GM12878 (cell line): Measurements from ENCODE around the gene THSD8. TPM values are rescaled to one million over a fixed set of nuclear protein-coding genes. Genes with fewer than 3 reads are reported as not detected.

ENCODE experiments used
- ATAC-seq: fragments of 200-7000 bp; cut with Tn5 transposase; 3 replicates; pipeline ENCODE4 v1.9.1; 2020; ENCODE audit warnings: mild to moderate bottlenecking, moderate library complexity
- BruUV-seq: library from RNA; stranded (reverse); fragments of 400-500 nt; replicated peaks from 2 replicates; lab custom pipeline; 2021; lab: Mats Ljungman, UMichigan
- CTCF ChIA-PET: fragments of 300-600 bp; sonication (Branson Sonifier 250); formaldehyde crosslinking; extraction: SDS; loops from one replicate; lab custom pipeline; 2021; ENCODE audit warnings: inconsistent platforms; lab: Yijun Ruan, JAX
- POLR2A ChIA-PET: fragments of 350-600 bp; formaldehyde crosslinking; extraction: SDS; loops from one replicate; lab custom pipeline; 2021; ENCODE audit warnings: inconsistent platforms; lab: Charles Lee
- RAD21 ChIA-PET: fragments of 300-600 bp; sonication (Branson Sonifier 250); formaldehyde crosslinking; loops from one replicate; lab custom pipeline; 2023; ENCODE audit warnings: antibody characterized with exemption; ENCODE audit not compliant: unreplicated experiment; lab: Charles Lee
- SMC1A ChIA-PET: fragments of 300-600 bp; sonication (Branson Sonifier 250); formaldehyde crosslinking; loops from one replicate; lab custom pipeline; 2023; ENCODE audit not compliant: unreplicated experiment, uncharacterized antibody; lab: Charles Lee
- DNase-seq: peaks from one replicate; pipeline ENCODE4 v3.0.0-alpha.2; 2011; ENCODE audit warnings: low read depth, low spot score
- FAIRE-seq: peaks from 3 replicates; lab custom pipeline; 2011; peaks lifted over from hg19 to GRCh38; lab: Jason Lieb, UNC
- H2AFZ ChIP-seq: 2 replicates; pipeline ENCODE4 v1.6.0; 2011; ENCODE audit warnings: low read depth, low read length, control low read depth; ENCODE audit not compliant: control insufficient read depth
- H3K27ac ChIP-seq: 2 replicates; pipeline ENCODE4 v1.5.1; 2011; ENCODE audit warnings: control low read depth; ENCODE audit not compliant: control insufficient read depth, insufficient read depth
- H3K27me3 ChIP-seq, 2 experiments: replicated peaks in 1 of 2; 2 replicates each; pipeline versions ENCODE4 v1.6.0 to v1.6.1; 2011; ENCODE audit warnings: low read length in 1 of 2; ENCODE audit not compliant: control insufficient read depth in 2 of 2, insufficient read depth in 2 of 2
- H3K36me3 ChIP-seq, 2 experiments: 2 replicates each; pipeline ENCODE4 v1.5.1; 2011; ENCODE audit warnings: low read length in 1 of 2; ENCODE audit not compliant: control insufficient read depth in 2 of 2, insufficient read depth in 2 of 2
- H3K4me1 ChIP-seq: 2 replicates; pipeline ENCODE4 v1.6.1; 2011; ENCODE audit warnings: mild to moderate bottlenecking, low read length, moderate library complexity, mixed read lengths; ENCODE audit not compliant: control insufficient read depth, insufficient read depth
- H3K4me2 ChIP-seq: 2 replicates; pipeline ENCODE4 v1.6.0; 2011; ENCODE audit warnings: control low read depth; ENCODE audit not compliant: control insufficient read depth, insufficient read depth
- H3K4me3 ChIP-seq: fragments of 200-600 bp; sonication (generic); 2 replicates; pipeline ENCODE4 v1.5.1; 2016
- H3K79me2 ChIP-seq: 2 replicates; pipeline ENCODE4 v1.6.0; 2011; ENCODE audit warnings: low read length; ENCODE audit not compliant: control insufficient read depth, insufficient read depth
- H3K9ac ChIP-seq: 2 replicates; pipeline ENCODE4 v1.8.0; 2011; ENCODE audit warnings: low read length, control low read depth, mixed read lengths; ENCODE audit not compliant: control insufficient read depth, insufficient read depth
- H3K9me3 ChIP-seq: replicated peaks from 3 replicates; pipeline ENCODE4 v1.5.1; 2011; ENCODE audit warnings: mild to moderate bottlenecking, low read length; ENCODE audit not compliant: control insufficient read depth, insufficient read depth
- H4K20me1 ChIP-seq: 2 replicates; pipeline ENCODE4 v1.6.0; 2011; ENCODE audit not compliant: control insufficient read depth, insufficient read depth
- ASH2L ChIP-seq: fragments of 300-600, 200-600 bp; sonication (generic); IDR thresholded peaks from 2 replicates; pipeline ENCODE4 v1.6.1; 2017; ENCODE audit warnings: low read depth, mild to moderate bottlenecking, borderline replicate concordance
- BACH1 ChIP-seq: fragments of 450-650 bp; IDR thresholded peaks from 2 replicates; pipeline ENCODE4 v1.6.1; 2017; ENCODE audit warnings: mild to moderate bottlenecking, borderline replicate concordance
- CBFB ChIP-seq: IDR thresholded peaks from 2 replicates; pipeline ENCODE4 v1.6.1; 2016; ENCODE audit warnings: antibody characterized with exemption, low read depth
- CEBPB ChIP-seq, 2 experiments: fragments of 150-350 bp in 1 of 2; IDR thresholded peaks; 2 replicates each; pipeline ENCODE4 v1.6.1; 2012 to 2014; ENCODE audit warnings: low read depth in 2 of 2, low read length in 2 of 2, borderline replicate concordance in 1 of 2, inconsistent platforms in 1 of 2
- GATAD2B ChIP-seq: fragments of 450-650 bp; conservative IDR thresholded peaks from 2 replicates; pipeline ENCODE4 v1.6.1; 2017; ENCODE audit warnings: low read depth, mild to moderate bottlenecking, moderate library complexity
- IRF5 ChIP-seq: fragments of 450-650 bp; IDR thresholded peaks from 2 replicates; pipeline ENCODE4 v1.6.1; 2017; ENCODE audit warnings: borderline replicate concordance
- MLLT1 ChIP-seq: fragments of 450-650 bp; IDR thresholded peaks from 2 replicates; pipeline ENCODE4 v1.6.1; 2016; ENCODE audit warnings: mild to moderate bottlenecking
- MTA3 ChIP-seq: IDR thresholded peaks from 2 replicates; pipeline ENCODE4 v1.6.1; 2012; ENCODE audit warnings: low read length, inconsistent platforms, borderline replicate concordance
- NR2F1 ChIP-seq: fragments of 450-650 bp; conservative IDR thresholded peaks from 2 replicates; pipeline ENCODE4 v1.6.1; 2017; ENCODE audit warnings: mild to moderate bottlenecking
- RB1 ChIP-seq: fragments of 450-650 bp; formaldehyde crosslinking; IDR thresholded peaks from 2 replicates; pipeline ENCODE4 v1.6.1; 2017; ENCODE audit warnings: mild to moderate bottlenecking, borderline replicate concordance
- RELB ChIP-seq: fragments of 450-650 bp; IDR thresholded peaks from 2 replicates; pipeline ENCODE4 v1.6.1; 2017; ENCODE audit warnings: low read depth, mild to moderate bottlenecking, moderate library complexity
- REST ChIP-seq: IDR thresholded peaks from 2 replicates; pipeline ENCODE4 v1.6.1; 2012; ENCODE audit warnings: mild to moderate bottlenecking, low read depth, low read length
- SMAD1 ChIP-seq: fragments of 450-650 bp; IDR thresholded peaks from 2 replicates; pipeline ENCODE4 v1.6.1; 2018; ENCODE audit warnings: mild to moderate bottlenecking, low read depth; ENCODE audit not compliant: partially characterized antibody
- SMAD5 ChIP-seq: IDR thresholded peaks from 2 replicates; pipeline ENCODE4 v1.6.1; 2016; ENCODE audit warnings: antibody characterized with exemption, low read depth
- SMC3 ChIP-seq: IDR thresholded peaks from 2 replicates; pipeline ENCODE4 v1.6.1; 2011; ENCODE audit warnings: low read length, improper control_type of control experiment, borderline replicate concordance
- STAT3 ChIP-seq: IDR thresholded peaks from 2 replicates; pipeline ENCODE4 v1.6.1; 2011; ENCODE audit warnings: low read depth, low read length, improper control_type of control experiment
- WGBS: methylation state at CpG from one replicate; pipeline ENCODE4 v1.1.6; 2016; ENCODE audit warnings: low lambda C conversion rate; ENCODE audit not compliant: insufficient replicate concordance, insufficient coverage; ENCODE audit errors: missing lambda C conversion rate; 5-methylcytosine and 5-hydroxymethylcytosine counted together
- in situ Hi-C: fragments of 300-500 bp; cut with MboI; formaldehyde crosslinking; loops from 9 replicates; pipeline ENCODE4 v1.14.3; 2018; ENCODE audit warnings: mixed read lengths
- intact Hi-C: fragments of 100-400 bp; cut with micrococcal nuclease; formaldehyde crosslinking; loops from one replicate; pipeline ENCODE4 v1.14.2; 2022; ENCODE audit not compliant: unreplicated experiment
- polyA plus RNA-seq, 11 experiments: library from polyadenylated mRNA; depleted of rRNA in 4 of 11; unstranded in 6 of 11; stranded (reverse) in 5 of 11; fragments of >200 nt; fragmentation: Nextera tagmentation in 4 of 11; fragmentation: Illumina TruSeq in 1 of 11; extraction: Ambion mirVana in 4 of 11; extraction: Trizol in 1 of 11; gene quantifications; 1 replicate in 1 of 11; 2 replicates in 10 of 11; pipeline versions ENCODE4 v1.2.1 to v1.2.3, GENCODE V29; 2011 to 2016; ENCODE audit warnings: inconsistent platforms in 2 of 11, missing spikeins in 2 of 11, low read depth in 1 of 11
- total RNA-seq, 4 experiments: library from RNA; depleted of rRNA in 3 of 4; stranded (reverse); fragments of >200 nt in 3 of 4; fragmentation: Illumina TruSeq in 1 of 4; extraction: Trizol in 1 of 4; gene quantifications; 2 replicates each; pipeline versions ENCODE4 v1.2.1 to v1.2.3, GENCODE V29; 2013 to 2021

Gene THSD8
- total and polyA plus RNA-seq, 10 of the 15 experiments (the other 5 are each of a cell fraction or from before 2014, with no cell fraction given), result 0.24 to 32.3 (median 21.3) TPM; not detected in 2

- no TSS peak for BruUV-seq
- no peak for ATAC-seq
- Histone ChIP-seq H3K9ac (no peak overlapping the region), H3K36me3 (no peaks in the 10 kb centered on the region), H3K79me2 (no peaks in the 10 kb centered on the region), H3K4me1 (no peaks in the 10 kb centered on the region), H3K27ac (no peak overlapping the region), H3K27me3 (peaks cover 0 to 2% of the 10 kb centered on the region in 2 experiments; a peak in 2 of 4 replicates), H3K4me2 (no peak overlapping the region), H4K20me1 (no peaks in the 10 kb centered on the region), H3K9me3 (no peaks in the 10 kb centered on the region), H3K4me3 (no peak overlapping the region), H2AFZ (no peak overlapping the region)
- ChIA-PET RAD21 (interaction anchor here (1.2 to 9.0 kb wide), 7 partner anchors 17 to 88 kb away, joined by 3 to 76 read pairs (median 7); partner anchors contain the start of gene TNPO2), SMC1A (interaction anchor here (1.2 to 2.6 kb wide), 6 partner anchors 22 to 87 kb away, joined by 3 to 31 read pairs (median 4); partner anchors contain the start of gene GET3), POLR2A (no interaction called here), CTCF (interaction anchor here (0.6 to 17.0 kb wide), 26 partner anchors 9 to 206 kb away, joined by 3 to 426 read pairs (median 4); partner anchors contain the start of genes DHPS, GCDH, GET3 and HOOK2)
- intact Hi-C loops (loop anchor here (1.0 to 5.0 kb wide), 3 partner anchors 37 to 197 kb away; no protein-coding TSS in a partner anchor), in situ Hi-C loops (loop anchor here (5.0 kb wide), 1 partner anchor 38 kb away; no protein-coding TSS in a partner anchor)
- TF ChIP-seq MLLT1 (no peak), RB1 (no peak), CBFB (no peak), GATAD2B (no peak), RELB (no peak), NR2F1 (no peak), SMC3 (no peak), SMAD5 (no peak), IRF5 (no peak), ASH2L (no peak), BACH1 (no peak), CEBPB (IDR thresholded peaks at IDR 0.05; ENCODE audit: borderline replicate concordance in 1 of 2, low read depth in 2 of 2, low read length in 2 of 2) (no peak), MTA3 (no peak), STAT3 (no peak), REST (no peak), SMAD1 (no peak)
- WGBS, result 71% methylated on average over 6 of the region's 6 CpGs
- no peak for FAIRE-seq
- no peak for DNase-seq
Observed at GRCh38 chr19:12759686-12760085, 42.2 kb upstream of the THSD8 start.
